ENCODE measurements around the gene ZNF675.
"Not testable (repeated sequence)": the region's sequence is repeated elsewhere in the genome, so short reads cannot be mapped to it uniquely, and the experiment has no call there.

ZNF675 gene

GRCh38 chr19:23686621-23687423 is at the start of gene ZNF675:
Gene ZNF675 (minus strand): TSS chr19:23687212. CDS start chr19:23687033, 179 bp downstream.
- CTCF ChIA-PET, result no interaction called here
- peak; percentile 83 for DNase-seq (ENCODE audit: extremely low spot score)
- TF ChIP-seq, protein P1, sequence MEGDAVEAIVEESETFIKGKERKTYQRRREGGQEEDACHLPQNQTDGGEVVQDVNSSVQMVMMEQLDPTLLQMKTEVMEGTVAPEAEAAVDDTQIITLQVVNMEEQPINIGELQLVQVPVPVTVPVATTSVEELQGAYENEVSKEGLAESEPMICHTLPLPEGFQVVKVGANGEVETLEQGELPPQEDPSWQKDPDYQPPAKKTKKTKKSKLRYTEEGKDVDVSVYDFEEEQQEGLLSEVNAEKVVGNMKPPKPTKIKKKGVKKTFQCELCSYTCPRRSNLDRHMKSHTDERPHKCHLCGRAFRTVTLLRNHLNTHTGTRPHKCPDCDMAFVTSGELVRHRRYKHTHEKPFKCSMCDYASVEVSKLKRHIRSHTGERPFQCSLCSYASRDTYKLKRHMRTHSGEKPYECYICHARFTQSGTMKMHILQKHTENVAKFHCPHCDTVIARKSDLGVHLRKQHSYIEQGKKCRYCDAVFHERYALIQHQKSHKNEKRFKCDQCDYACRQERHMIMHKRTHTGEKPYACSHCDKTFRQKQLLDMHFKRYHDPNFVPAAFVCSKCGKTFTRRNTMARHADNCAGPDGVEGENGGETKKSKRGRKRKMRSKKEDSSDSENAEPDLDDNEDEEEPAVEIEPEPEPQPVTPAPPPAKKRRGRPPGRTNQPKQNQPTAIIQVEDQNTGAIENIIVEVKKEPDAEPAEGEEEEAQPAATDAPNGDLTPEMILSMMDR (IDR thresholded peaks at IDR 0.05; ENCODE audit: control extremely low read depth, extremely low read depth, low read depth, missing control alignments), result no peak
- POLR2A ChIA-PET, result interaction anchor here (0.5 to 0.9 kb wide), 5 partner anchors 292 to 413 kb away, joined by 3 to 6 read pairs (median 3); partner anchors contain the start of gene ZNF254

GRCh38 chr19:23730729-23731465 is 43.9 kb upstream of the ZNF675 start:
- CTCF ChIA-PET, result not testable (repeated sequence)

DNA sequence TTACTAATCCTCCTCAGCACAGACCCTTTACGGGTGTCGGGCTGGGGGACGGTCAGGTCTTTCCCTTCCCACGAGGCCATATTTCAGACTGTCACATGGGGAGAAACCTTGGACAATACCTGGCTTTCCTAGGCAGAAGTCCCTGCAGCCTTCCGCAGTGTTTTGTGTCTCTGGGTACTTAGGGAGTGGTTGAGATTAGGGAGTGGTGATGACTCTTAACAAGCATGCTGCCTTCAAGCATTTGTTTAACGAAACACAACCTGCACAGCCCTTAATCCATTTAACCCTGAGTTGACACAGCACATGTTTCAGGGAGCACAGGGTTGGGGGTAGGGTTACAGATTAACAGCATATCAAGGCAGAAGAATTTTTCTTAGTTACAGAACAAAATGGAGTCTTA is 37.1 kb upstream of the ZNF675 start:
- POLR2A ChIA-PET; CTCF ChIA-PET; DNase-seq (ENCODE audit: extremely low spot score): not testable (repeated sequence)

More at GRCh38 chr19:23730729-23731465, 43.9 kb upstream of the ZNF675 start:
- POLR2A ChIA-PET; DNase-seq (ENCODE audit: extremely low spot score): not testable (repeated sequence)

DNA sequence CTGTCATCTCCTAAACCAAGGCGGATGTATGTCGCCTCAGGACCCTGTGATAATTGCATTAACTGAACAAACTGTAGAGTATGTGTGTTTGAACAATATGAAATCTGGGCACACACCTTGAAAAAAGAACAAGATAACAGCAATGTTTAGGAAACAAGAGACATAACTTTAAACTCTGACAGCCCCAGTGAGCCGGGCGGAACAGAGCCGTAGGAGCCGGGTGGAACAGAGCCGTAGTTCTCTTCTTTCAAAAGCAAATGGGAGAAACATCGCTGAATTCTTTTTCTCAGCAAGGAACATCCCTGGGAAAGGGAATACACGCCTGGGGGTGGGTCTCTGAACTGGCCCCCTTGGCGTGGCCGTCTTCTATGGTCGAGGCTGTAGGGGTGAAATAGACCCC is 31.8 kb upstream of the ZNF675 start:
- POLR2A ChIA-PET, result no interaction called here
- CTCF ChIA-PET, result no interaction called here

DNA sequence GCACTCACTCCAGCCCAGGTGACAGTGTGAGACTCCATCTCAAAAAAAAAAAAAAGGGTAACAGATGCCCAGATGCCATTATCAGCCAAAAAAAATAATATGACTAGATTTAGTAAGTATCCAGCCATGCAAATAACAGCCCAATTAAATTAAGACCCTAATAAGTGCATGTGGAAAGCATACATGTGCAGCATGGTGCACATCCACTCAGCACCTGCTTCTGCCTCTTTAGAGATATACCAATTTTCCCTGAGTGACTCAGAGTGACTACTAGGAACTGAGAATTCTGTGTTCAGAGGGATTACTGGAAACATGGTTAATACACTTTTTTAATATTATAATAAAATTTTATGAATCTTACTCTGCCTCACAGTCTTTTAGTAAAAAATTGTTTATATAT is 29.8 kb upstream of the ZNF675 start:
- POLR2A ChIA-PET, result no interaction called here
- TF ChIP-seq, protein P1 (IDR thresholded peaks at IDR 0.05; ENCODE audit: control extremely low read depth, extremely low read depth, low read depth, missing control alignments), result no peak
- CTCF ChIA-PET, result no interaction called here
- no peak for DNase-seq (ENCODE audit: extremely low spot score)

More for the DNA sequence above, 31.8 kb upstream of the ZNF675 start:
- TF ChIP-seq, protein P1 (IDR thresholded peaks at IDR 0.05; ENCODE audit: control extremely low read depth, extremely low read depth, low read depth, missing control alignments), result no peak
- no peak for DNase-seq (ENCODE audit: extremely low spot score)

DNA sequence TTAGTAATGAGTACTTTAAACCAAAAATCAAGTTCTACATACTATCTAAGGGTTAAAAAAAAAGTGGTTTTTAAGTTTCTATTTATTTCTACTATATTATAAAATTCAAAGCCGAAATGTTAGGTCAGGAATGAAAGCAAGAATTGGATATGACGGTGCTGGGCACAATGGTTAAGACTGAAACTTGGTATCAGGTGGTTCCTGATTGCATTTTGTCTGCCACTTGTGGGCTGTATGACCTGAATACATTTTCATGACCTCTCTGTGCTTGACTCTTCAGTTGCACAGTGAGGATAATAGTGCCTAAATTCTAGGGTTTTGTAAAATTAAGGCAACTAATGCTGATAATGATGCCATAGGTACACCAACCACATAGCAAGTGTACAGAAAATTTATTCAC is 22.3 kb upstream of the ZNF675 start:
- ChIA-PET CTCF (interaction anchor here (0.7 kb wide), 1 partner anchor 14 kb away, joined by 3 read pairs; no protein-coding TSS in a partner anchor), POLR2A (no interaction called here)
- TF ChIP-seq, protein P1 (IDR thresholded peaks at IDR 0.05; ENCODE audit: control extremely low read depth, extremely low read depth, low read depth, missing control alignments), result no peak
- no peak for DNase-seq (ENCODE audit: extremely low spot score)

DNA sequence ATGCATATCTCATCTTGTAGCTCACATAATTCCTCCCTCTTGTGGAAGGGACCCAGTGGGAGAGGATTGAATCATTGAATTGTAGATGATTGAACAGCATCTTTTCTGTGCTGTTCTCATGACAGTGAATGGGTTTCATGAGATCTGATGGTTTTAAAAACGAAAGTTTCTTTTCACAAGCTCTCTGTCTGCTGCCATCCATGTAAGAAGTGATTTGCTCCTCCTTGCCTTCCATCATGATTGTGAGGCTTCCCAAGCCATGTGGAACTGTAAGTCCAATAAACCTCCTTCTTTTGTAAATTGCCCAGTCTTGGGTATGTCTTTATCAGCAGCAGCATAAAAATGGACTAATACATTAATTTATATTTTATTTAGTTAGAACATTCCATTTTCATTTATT is 19.6 kb upstream of the ZNF675 start:
- TF ChIP-seq, protein P1 (IDR thresholded peaks at IDR 0.05; ENCODE audit: control extremely low read depth, extremely low read depth, low read depth, missing control alignments), result no peak
- CTCF ChIA-PET, result no interaction called here
- no peak for DNase-seq (ENCODE audit: extremely low spot score)
- POLR2A ChIA-PET, result no interaction called here
